HG02938 (cell line): Measurements from ENCODE around the gene FRZB.

ENCODE experiments used
- ATAC-seq: cut with Tn5 transposase; IDR thresholded peaks from one replicate; pipeline ENCODE4 v1.9.1; 2021; ENCODE audit warnings: mild to moderate bottlenecking, moderate library complexity; ENCODE audit not compliant: unreplicated experiment

The FRZB gene

GRCh38 chr2:182804128-182804527 lies 62.3 kb downstream of the FRZB start:
- no peak for ATAC-seq

GRCh38 chr2:182798736-182799135 lies 67.7 kb downstream of the FRZB start:
- ATAC-seq = no peak

DNA sequence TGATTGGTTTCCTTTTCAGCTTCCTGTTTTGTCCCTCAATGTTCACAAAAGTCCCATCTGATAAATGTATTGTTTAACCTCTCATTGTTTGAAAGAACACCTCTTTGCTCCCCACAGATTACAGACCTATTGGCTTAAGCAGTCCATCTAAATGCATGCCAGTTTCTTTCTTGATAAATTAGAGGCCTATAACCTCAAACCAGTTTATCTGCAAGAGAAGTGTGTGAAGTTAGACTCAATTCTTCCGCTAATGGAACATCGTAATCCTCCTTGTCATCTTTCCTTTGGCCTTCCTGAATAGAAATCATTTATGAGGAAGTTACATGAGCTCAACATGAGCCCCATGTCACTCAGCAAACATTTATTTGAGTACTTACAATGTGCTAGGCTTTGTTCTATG lies 74.0 kb downstream of the FRZB start:
- ATAC-seq = no peak

DNA sequence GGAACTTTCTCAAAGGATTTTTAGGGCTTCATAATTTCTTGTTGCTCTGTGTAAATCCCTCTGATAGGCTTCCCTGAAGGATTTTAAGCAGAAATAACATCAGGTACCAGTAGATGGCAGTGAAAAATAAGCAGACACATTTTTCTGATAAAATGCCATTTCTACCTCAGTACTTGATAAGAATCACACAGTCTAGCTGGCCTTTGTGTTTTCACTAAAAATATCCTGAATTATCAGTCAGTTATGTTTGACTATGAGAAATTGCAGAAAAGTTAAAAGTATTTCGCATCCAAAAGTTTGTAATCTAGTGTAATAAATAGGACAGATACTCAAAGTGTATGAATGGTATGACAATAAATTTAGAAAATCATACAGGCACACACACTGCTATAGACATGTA lies 81.7 kb downstream of the FRZB start:
- ATAC-seq = no peak

DNA sequence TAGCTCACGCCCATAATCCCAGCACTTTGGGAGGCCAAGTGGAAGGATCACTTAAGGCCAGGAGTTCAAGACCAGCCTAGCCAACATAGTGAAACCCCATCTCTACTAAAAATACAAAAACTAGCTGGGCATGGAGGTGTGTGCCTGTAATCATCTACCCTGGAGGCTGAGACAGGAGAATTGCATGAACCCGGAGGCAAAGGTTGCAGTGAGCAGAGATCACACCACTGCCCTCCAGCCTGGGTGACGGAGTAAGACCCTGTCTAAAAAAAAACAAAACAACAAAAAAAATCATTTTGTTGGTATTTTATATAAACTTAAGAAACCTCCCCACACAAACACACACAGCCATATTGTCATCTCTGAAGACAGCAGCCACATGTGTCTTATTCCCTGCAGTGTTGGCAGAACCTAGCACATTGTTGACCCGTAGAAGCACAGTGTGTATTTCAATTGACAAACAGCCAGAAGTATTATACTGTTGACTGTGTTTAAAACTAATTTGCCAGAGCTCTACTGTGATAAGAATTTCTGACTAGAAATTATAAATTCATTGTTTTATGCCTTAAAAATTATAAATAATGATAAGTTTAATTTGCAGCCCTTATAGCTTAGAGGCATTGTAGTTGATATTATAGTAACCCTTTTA lies 82.3 kb downstream of the FRZB start:
- ATAC-seq = no peak
